HL-60 (cell line): ENCODE data around the gene GYG1.

Experiments
- GABPA ChIP-seq: IDR thresholded peaks from 2 replicates; pipeline ENCODE4 v1.6.1; 2012; ENCODE audit warnings: low read depth
- POLR2AphosphoS5 ChIP-seq: IDR thresholded peaks from 2 replicates; pipeline ENCODE4 v1.6.1; 2012; ENCODE audit warnings: low read depth
- REST ChIP-seq: IDR thresholded peaks from 2 replicates; pipeline ENCODE4 v1.6.1; 2012; ENCODE audit warnings: low read depth; ENCODE audit not compliant: insufficient replicate concordance
- SPI1 ChIP-seq: IDR thresholded peaks from 2 replicates; pipeline ENCODE4 v1.6.1; 2012; ENCODE audit warnings: low read depth, mild to moderate bottlenecking, borderline replicate concordance
- TF ChIP-seq, protein P1 (sequence below): IDR thresholded peaks from one replicate; pipeline ENCODE4 v1.5.1; 2011; ENCODE audit warnings: low read length, control low read depth, inconsistent platforms; ENCODE audit not compliant: insufficient read depth

- TF ChIP-seq, protein P1, sequence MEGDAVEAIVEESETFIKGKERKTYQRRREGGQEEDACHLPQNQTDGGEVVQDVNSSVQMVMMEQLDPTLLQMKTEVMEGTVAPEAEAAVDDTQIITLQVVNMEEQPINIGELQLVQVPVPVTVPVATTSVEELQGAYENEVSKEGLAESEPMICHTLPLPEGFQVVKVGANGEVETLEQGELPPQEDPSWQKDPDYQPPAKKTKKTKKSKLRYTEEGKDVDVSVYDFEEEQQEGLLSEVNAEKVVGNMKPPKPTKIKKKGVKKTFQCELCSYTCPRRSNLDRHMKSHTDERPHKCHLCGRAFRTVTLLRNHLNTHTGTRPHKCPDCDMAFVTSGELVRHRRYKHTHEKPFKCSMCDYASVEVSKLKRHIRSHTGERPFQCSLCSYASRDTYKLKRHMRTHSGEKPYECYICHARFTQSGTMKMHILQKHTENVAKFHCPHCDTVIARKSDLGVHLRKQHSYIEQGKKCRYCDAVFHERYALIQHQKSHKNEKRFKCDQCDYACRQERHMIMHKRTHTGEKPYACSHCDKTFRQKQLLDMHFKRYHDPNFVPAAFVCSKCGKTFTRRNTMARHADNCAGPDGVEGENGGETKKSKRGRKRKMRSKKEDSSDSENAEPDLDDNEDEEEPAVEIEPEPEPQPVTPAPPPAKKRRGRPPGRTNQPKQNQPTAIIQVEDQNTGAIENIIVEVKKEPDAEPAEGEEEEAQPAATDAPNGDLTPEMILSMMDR: no peak
- TF ChIP-seq POLR2AphosphoS5: no peak
- TF ChIP-seq GABPA: no peak
- no peak for TF ChIP-seq SPI1
- no peak for TF ChIP-seq REST
Observed at GRCh38 chr3:149042789-149043386, 51.5 kb downstream of the GYG1 start.
